WTC11 (cell line): Measurements from ENCODE around the gene OR4K5. TPM values are rescaled to one million over a fixed set of nuclear protein-coding genes. Genes with fewer than 3 reads are reported as not detected.

Source experiments
- ATAC-seq: fragments of 200-7000 bp; cut with Tn5 transposase; 2 replicates; pipeline ENCODE4 v1.10.0; 2021; ENCODE audit warnings: mild to moderate bottlenecking, moderate library complexity
- Bru-seq: library from RNA; stranded (reverse); fragments of 400-500 nt; gene quantifications from one replicate; lab custom pipeline; 2021; lab: Mats Ljungman, UMichigan
- CTCF ChIA-PET: fragments of 300-600 bp; sonication (Branson Sonifier 250); formaldehyde crosslinking; loops from one replicate; lab custom pipeline; 2021; ENCODE audit warnings: antibody characterized with exemption; lab: Charles Lee
- POLR2A ChIA-PET: fragments of 350-600 bp; sonication (Branson Sonifier 250); formaldehyde crosslinking; loops from one replicate; lab custom pipeline; 2021; ENCODE audit warnings: antibody characterized with exemption; lab: Charles Lee
- DNase-seq: peaks from one replicate; pipeline ENCODE4 v3.0.0; 2021; ENCODE audit warnings: low spot score
- H3K27ac Mint-ChIP-seq: 2 replicates; pipeline ENCODE4 v1.8.0; 2021; ENCODE audit warnings: mixed read lengths
- H3K27me3 Mint-ChIP-seq: 2 replicates; pipeline ENCODE4 v1.8.0; 2021; ENCODE audit warnings: low read depth, mild to moderate bottlenecking, moderate library complexity, mixed read lengths
- H3K36me3 Mint-ChIP-seq: 2 replicates; pipeline ENCODE4 v1.8.0; 2021; ENCODE audit warnings: mixed read lengths
- H3K4me1 Mint-ChIP-seq: 2 replicates; pipeline ENCODE4 v1.8.0; 2022; ENCODE audit warnings: mixed read lengths
- H3K4me3 Mint-ChIP-seq: 2 replicates; pipeline ENCODE4 v1.8.0; 2021; ENCODE audit warnings: mild to moderate bottlenecking, moderate library complexity, mixed read lengths
- H3K9me3 Mint-ChIP-seq: 2 replicates; pipeline ENCODE4 v1.8.0; 2021; ENCODE audit warnings: mixed read lengths
- AFF4 ChIP-seq: sonication (generic); formaldehyde crosslinking; IDR thresholded peaks from 2 replicates; pipeline ENCODE4 v1.8.1; 2023; ENCODE audit warnings: mild to moderate bottlenecking, missing genetic modification reagents, borderline replicate concordance
- ATF6 ChIP-seq: sonication (generic); formaldehyde crosslinking; IDR thresholded peaks from 2 replicates; pipeline ENCODE4 v1.8.1; 2023; ENCODE audit warnings: mild to moderate bottlenecking, missing genetic modification reagents
- ERG ChIP-seq: fragments of 250-450 bp; sonication (Bioruptor Pico); IDR thresholded peaks from 2 replicates; pipeline ENCODE4 v1.8.0; 2021; ENCODE audit warnings: mild to moderate bottlenecking
- FOXJ3 ChIP-seq: sonication (generic); formaldehyde crosslinking; IDR thresholded peaks from 2 replicates; pipeline ENCODE4 v1.9.0; 2021; ENCODE audit warnings: missing genetic modification reagents, mild to moderate bottlenecking, borderline replicate concordance
- MYBL2 ChIP-seq: sonication (generic); formaldehyde crosslinking; IDR thresholded peaks from 2 replicates; pipeline ENCODE4 v1.8.1; 2023; ENCODE audit warnings: mild to moderate bottlenecking, moderate library complexity, missing genetic modification reagents
- NR3C1 ChIP-seq: sonication (generic); formaldehyde crosslinking; conservative IDR thresholded peaks from 2 replicates; pipeline ENCODE4 v1.8.1; 2023; ENCODE audit warnings: low read depth, mild to moderate bottlenecking, missing genetic modification reagents
- PRDM15 ChIP-seq: sonication (generic); formaldehyde crosslinking; IDR thresholded peaks from 2 replicates; pipeline ENCODE4 v1.8.0; 2022; ENCODE audit warnings: missing genetic modification reagents
- TEAD4 ChIP-seq: sonication (generic); formaldehyde crosslinking; IDR thresholded peaks from 2 replicates; pipeline ENCODE4 v1.8.0; 2022; ENCODE audit warnings: mild to moderate bottlenecking, missing genetic modification reagents
- ZBTB21 ChIP-seq: sonication (generic); formaldehyde crosslinking; IDR thresholded peaks from 2 replicates; pipeline ENCODE4 v1.8.1; 2023; ENCODE audit warnings: mild to moderate bottlenecking, missing genetic modification reagents, borderline replicate concordance
- ZNF425 ChIP-seq: fragments of 250-450 bp; sonication (Bioruptor Pico); conservative IDR thresholded peaks from 2 replicates; pipeline ENCODE4 v1.9.0; 2021; ENCODE audit warnings: mild to moderate bottlenecking
- ZNF512 ChIP-seq: sonication (generic); formaldehyde crosslinking; IDR thresholded peaks from 2 replicates; pipeline ENCODE4 v1.8.1; 2022; ENCODE audit warnings: missing genetic modification reagents, borderline replicate concordance
- ZNF532 ChIP-seq: fragments of 250-450 bp; sonication (Bioruptor Pico); IDR thresholded peaks from 2 replicates; pipeline ENCODE4 v1.9.0; 2021; ENCODE audit warnings: mild to moderate bottlenecking, borderline replicate concordance
- ZNF671 ChIP-seq: fragments of 250-450 bp; sonication (Bioruptor Pico); IDR thresholded peaks from 2 replicates; pipeline ENCODE4 v1.8.0; 2021; ENCODE audit warnings: mild to moderate bottlenecking
- long read RNA-seq, 3 experiments: library from RNA in 1 of 3; library from capped mRNA in 1 of 3; library from polyadenylated mRNA in 1 of 3; unstranded in 2 of 3; stranded (forward) in 1 of 3; transcript quantifications; one replicate each; pipeline ENCODE4 v2.0.0, GENCODE V29; 2021
- total RNA-seq: library from RNA; stranded (reverse); gene quantifications from 3 replicates; pipeline ENCODE4 v1.2.3, GENCODE V29; 2021

OR4K5 gene
- total RNA-seq (not detected in 3 replicates), Bru-seq, nascent RNA (not detected)
- long read RNA-seq, experiment 1, result 0 reads
- long read RNA-seq, experiment 2, result 0 reads
- long read RNA-seq, experiment 3, result 0 reads

GRCh38 chr14:19920021-19920657 lies at the start of gene OR4K5:
OR4K5 (plus strand) TSS chr14:19920607; CDS start chr14:19920607, 0 bp downstream.
- Mint-ChIP-seq H3K27ac (no peak within 1 kb of the TSS), H3K27me3 (no peaks in the 10 kb centered on the region), H3K9me3 (peaks cover 7% of the 10 kb centered on the region), H3K4me3 (no peak within 1 kb of the TSS), H3K36me3 (peaks cover 6% of the 10 kb centered on the region), H3K4me1 (no peaks in the 10 kb centered on the region)
- ChIA-PET CTCF (no interaction called here), POLR2A (no interaction called here)
- ATAC-seq (no peak), DNase-seq (no peak)
- no peak for TF ChIP-seq TEAD4
- no peak for TF ChIP-seq ZNF671
- no peak for TF ChIP-seq ZNF512
- no peak for TF ChIP-seq FOXJ3 (CRISPR knock-in tag)
- TF ChIP-seq ZBTB21 (CRISPR knock-in tag), result no peak
- TF ChIP-seq ZNF425 (CRISPR knock-in tag), result no peak
- no peak for TF ChIP-seq MYBL2 (CRISPR knock-in tag)
- no peak for TF ChIP-seq ZNF532
- TF ChIP-seq NR3C1 (CRISPR knock-in tag), result no peak
- TF ChIP-seq ERG (CRISPR knock-in tag), result no peak
- TF ChIP-seq PRDM15, result no peak
- TF ChIP-seq AFF4, result no peak
- TF ChIP-seq ATF6 (CRISPR knock-in tag), result no peak
